SJCRH30 (cell line): Measurements from ENCODE around the gene AGPAT4. TPM values are rescaled to one million over a fixed set of nuclear protein-coding genes. Genes with fewer than 3 reads are reported as not detected.

Source experiments
- DNase-seq, 2 experiments: peaks; one replicate each; pipeline ENCODE4 v3.0.0-alpha.2; 2015 to 2020
- H3K27ac ChIP-seq: fragments of 250-450 bp; sonication (Bioruptor Pico); 2 replicates; pipeline ENCODE4 v1.5.1; 2020; ENCODE audit warnings: mild to moderate bottlenecking, moderate library complexity
- H3K27me3 ChIP-seq: fragments of 250-450 bp; sonication (Bioruptor Pico); 2 replicates; pipeline ENCODE4 v1.5.1; 2020; ENCODE audit warnings: mild to moderate bottlenecking, moderate library complexity
- H3K36me3 ChIP-seq: fragments of 250-450 bp; sonication (Bioruptor Pico); 2 replicates; pipeline ENCODE4 v1.5.1; 2020; ENCODE audit warnings: mild to moderate bottlenecking, moderate library complexity
- H3K4me1 ChIP-seq: fragments of 250-450 bp; sonication (Bioruptor Pico); 2 replicates; pipeline ENCODE4 v1.5.1; 2020; ENCODE audit warnings: mild to moderate bottlenecking, moderate library complexity
- H3K4me3 ChIP-seq: fragments of 250-450 bp; sonication (Bioruptor Pico); 2 replicates; pipeline ENCODE4 v1.5.1; 2020; ENCODE audit warnings: mild to moderate bottlenecking, moderate library complexity
- H3K9me3 ChIP-seq: fragments of 250-450 bp; sonication (Bioruptor Pico); replicated peaks from 2 replicates; pipeline ENCODE4 v1.5.1; 2020; ENCODE audit warnings: mild to moderate bottlenecking, moderate library complexity
- total RNA-seq: library from RNA; depleted of rRNA; stranded (reverse); fragments of >200 nt; shearing (Covaris generic); gene quantifications from 2 replicates; pipeline ENCODE4 v1.2.3, GENCODE V29; 2014

AGPAT4 gene
- total RNA-seq, 1 experiment from 2014 or later, result 16.7 TPM

- H3K36me3 ChIP-seq, result no peaks in the 10 kb centered on the region
Observed at GRCh38 chr6:161171207-161171606, 102.7 kb downstream of the AGPAT4 start.

GRCh38 chr6:161169696-161170095 is 104.2 kb downstream of the AGPAT4 start:
- H3K9me3 ChIP-seq, result peaks cover 11% of the 10 kb centered on the region; the same call in 1 of the 2 replicates

More at GRCh38 chr6:161171207-161171606, 102.7 kb downstream of the AGPAT4 start:
- no peak overlapping the region for H3K27ac ChIP-seq
- no peaks in the 10 kb centered on the region for H3K27me3 ChIP-seq
- no peak overlapping the region for H3K4me3 ChIP-seq
- H3K9me3 ChIP-seq, result peaks cover 11% of the 10 kb centered on the region; the same call in 1 of the 2 replicates
- H3K4me1 ChIP-seq, result peaks cover 17% of the 10 kb centered on the region
- no peak for DNase-seq

DNA sequence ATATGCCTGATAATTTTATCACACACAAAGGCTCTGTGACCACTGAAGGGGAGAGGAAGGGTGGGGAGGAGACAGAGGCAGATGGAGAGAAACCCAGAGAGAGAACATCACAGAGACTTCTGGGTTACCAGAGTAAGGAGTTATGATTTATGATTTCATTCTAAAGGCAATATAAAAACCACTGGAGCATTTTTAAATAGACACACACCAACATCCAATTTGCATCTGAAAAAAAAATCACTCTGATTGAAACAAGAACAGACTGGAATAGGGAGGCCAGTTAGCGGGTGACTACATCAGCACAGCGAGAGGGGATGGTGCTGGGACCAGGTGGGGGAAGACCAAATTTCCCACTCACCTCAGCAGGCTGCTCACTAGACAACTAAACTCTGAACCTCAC is 104.8 kb downstream of the AGPAT4 start:
- Histone ChIP-seq H3K27ac (no peak overlapping the region; the same call in 1 of the 2 replicates), H3K27me3 (no peaks in the 10 kb centered on the region), H3K4me1 (peaks cover 17% of the 10 kb centered on the region), H3K36me3 (no peaks in the 10 kb centered on the region), H3K4me3 (no peak overlapping the region), H3K9me3 (peaks cover 11% of the 10 kb centered on the region; the same call in 1 of the 2 replicates)
- DNase-seq, result no peak

More at GRCh38 chr6:161169696-161170095, 104.2 kb downstream of the AGPAT4 start:
- Histone ChIP-seq H3K36me3 (no peaks in the 10 kb centered on the region), H3K27me3 (no peaks in the 10 kb centered on the region), H3K27ac (no peak overlapping the region), H3K4me1 (peaks cover 17% of the 10 kb centered on the region), H3K4me3 (no peak overlapping the region)
- peak; percentile 81 to 86 for DNase-seq

DNA sequence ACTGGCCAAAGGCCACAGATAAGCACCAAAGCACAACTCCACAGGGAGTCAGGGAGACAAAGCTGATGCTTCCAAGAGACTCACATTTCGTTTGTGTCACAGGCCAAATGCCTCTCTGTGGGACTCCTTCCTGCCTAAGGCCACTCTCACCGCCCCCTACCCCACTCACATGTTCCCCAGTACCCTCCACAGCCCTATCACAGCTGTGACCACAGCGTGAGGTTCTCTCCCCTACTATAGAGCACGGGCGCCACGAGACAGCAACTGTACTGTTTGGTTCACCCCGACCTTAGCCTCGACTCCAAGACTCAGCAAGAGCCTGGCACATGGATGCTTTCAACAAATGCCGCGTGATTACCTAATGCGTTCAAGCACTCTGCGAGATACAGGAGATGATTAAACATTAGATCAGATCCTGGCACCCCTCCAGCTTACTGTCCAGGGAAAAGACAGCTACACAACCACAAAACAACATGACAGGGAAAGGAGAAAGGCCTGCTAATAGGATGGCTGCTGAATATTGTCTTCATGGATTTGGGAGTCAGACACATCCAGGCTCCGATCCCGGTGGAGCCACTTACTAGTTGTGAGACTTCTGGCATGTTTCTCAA is 105.5 kb downstream of the AGPAT4 start:
- Histone ChIP-seq H3K9me3 (peaks cover 7% of the 10 kb centered on the region; the same call in 1 of the 2 replicates), H3K27me3 (no peaks in the 10 kb centered on the region), H3K36me3 (no peaks in the 10 kb centered on the region), H3K4me3 (no peak overlapping the region), H3K4me1 (peaks cover 17% of the 10 kb centered on the region), H3K27ac (no peak overlapping the region; the same call in 1 of the 2 replicates)
- peak; percentile 78 to 84 for DNase-seq

GRCh38 chr6:161166677-161167076 is 107.2 kb downstream of the AGPAT4 start:
- no peaks in the 10 kb centered on the region for H3K36me3 ChIP-seq

DNA sequence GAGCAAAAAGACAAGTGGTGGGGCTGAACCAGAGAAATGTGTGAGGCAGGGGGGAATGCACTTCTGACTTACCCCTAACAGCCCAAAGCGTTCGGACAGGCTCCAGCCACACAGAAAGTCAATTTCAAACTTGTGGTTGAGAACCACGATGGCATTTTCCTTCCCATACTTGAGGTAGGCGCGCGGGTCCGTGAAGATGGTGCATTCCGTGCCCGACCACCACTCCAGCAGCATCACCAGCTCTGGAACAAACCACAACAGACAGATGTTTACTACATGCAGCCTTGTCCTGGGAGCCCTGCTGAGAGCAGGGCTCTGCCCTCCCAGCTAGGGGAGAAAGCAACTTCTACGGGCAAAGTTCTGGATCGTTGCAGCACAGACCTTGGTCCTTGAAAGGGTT is 107.7 kb downstream of the AGPAT4 start:
- DNase-seq, result no peak
- no peak overlapping the region for H3K27ac ChIP-seq
- no peaks in the 10 kb centered on the region for H3K36me3 ChIP-seq
- H3K4me3 ChIP-seq, result no peak overlapping the region
- no peaks in the 10 kb centered on the region for H3K27me3 ChIP-seq
- H3K4me1 ChIP-seq, result peaks cover 20% of the 10 kb centered on the region
- H3K9me3 ChIP-seq, result peaks cover 3% of the 10 kb centered on the region; the same call in 1 of the 2 replicates

More at GRCh38 chr6:161166677-161167076, 107.2 kb downstream of the AGPAT4 start:
- H3K4me3 ChIP-seq, result no peak overlapping the region
- H3K27me3 ChIP-seq, result no peaks in the 10 kb centered on the region
- peaks cover 20% of the 10 kb centered on the region for H3K4me1 ChIP-seq
- H3K9me3 ChIP-seq, result peaks cover 4% of the 10 kb centered on the region; the same call in 1 of the 2 replicates
- H3K27ac ChIP-seq, result no peak overlapping the region
- DNase-seq, result no peak

DNA sequence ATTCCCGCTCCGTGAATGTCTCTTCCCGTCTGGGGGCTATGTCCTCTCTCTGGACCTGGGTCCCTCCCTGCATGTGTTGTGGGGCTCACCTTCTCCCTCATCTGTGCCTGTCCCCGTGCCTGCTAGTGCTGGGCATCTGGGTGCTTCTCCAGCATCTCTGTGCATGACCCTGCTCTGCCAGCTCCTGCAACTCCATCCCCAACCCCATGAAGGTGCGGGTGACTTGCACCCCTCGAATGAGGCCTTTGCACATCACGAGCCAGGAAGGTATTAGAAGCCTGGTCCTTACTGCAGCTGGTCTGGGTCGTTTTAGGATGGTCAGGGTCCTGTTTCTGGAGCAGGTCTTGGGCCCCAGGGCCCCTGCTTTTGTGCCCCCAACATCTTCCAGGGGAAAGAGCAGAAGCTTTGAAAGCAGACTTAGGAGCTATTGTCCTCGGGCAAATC is 109.7 kb downstream of the AGPAT4 start:
- peaks cover 21% of the 10 kb centered on the region for H3K4me1 ChIP-seq
- no peak overlapping the region for H3K27ac ChIP-seq
- no peak overlapping the region for H3K4me3 ChIP-seq
- DNase-seq, result no peak
- H3K36me3 ChIP-seq, result no peaks in the 10 kb centered on the region
- no peaks in the 10 kb centered on the region for H3K9me3 ChIP-seq
- no peaks in the 10 kb centered on the region for H3K27me3 ChIP-seq

GRCh38 chr6:161163466-161164181 is 110.2 kb downstream of the AGPAT4 start:
- Histone ChIP-seq H3K9me3 (no peaks in the 10 kb centered on the region), H3K36me3 (no peaks in the 10 kb centered on the region), H3K27me3 (no peaks in the 10 kb centered on the region), H3K4me1 (peaks cover 18% of the 10 kb centered on the region), H3K27ac (no peak overlapping the region), H3K4me3 (no peak overlapping the region)
- DNase-seq, result no peak

GRCh38 chr6:161162722-161163121 is 111.1 kb downstream of the AGPAT4 start:
- DNase-seq, result no peak
- no peaks in the 10 kb centered on the region for H3K36me3 ChIP-seq
- H3K27me3 ChIP-seq, result no peaks in the 10 kb centered on the region
- no peaks in the 10 kb centered on the region for H3K9me3 ChIP-seq
- H3K27ac ChIP-seq, result no peak overlapping the region
- no peak overlapping the region for H3K4me3 ChIP-seq
- peaks cover 14% of the 10 kb centered on the region for H3K4me1 ChIP-seq

DNA sequence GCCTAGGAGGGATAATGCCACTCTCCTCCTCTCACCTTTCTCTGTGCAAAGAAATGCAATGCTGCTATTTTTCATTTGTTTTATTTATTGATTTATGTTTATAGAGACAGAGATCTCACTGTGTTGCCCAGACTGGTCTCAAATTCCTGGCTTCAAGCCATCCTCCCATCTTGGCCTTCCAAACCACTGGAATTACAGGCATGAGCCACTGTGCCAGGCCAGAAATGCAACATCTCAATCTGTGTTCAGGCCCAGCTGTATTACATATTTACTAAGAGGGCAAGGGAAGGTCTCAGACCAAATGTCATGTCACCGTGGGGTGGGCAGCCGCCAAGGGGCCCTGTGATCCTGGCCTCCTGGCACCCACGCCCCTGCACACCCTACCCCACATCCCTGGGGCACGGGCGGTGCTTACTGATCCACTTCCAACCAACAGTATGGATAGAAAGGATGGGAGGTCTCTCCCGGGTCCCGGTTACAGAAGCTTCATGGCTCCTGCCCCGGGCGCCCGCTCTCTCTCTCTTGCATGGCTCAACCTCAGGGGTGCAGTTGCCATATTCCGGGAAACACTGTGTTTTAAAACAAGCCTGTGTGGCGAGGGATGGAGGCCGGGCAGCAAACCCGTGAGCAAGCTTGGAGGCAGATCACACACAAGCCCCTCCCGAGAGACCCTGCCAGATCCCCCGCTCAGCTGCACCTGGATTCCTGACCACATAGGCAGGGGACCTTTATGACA is 111.8 kb downstream of the AGPAT4 start:
- H3K27ac ChIP-seq, result no peak overlapping the region
- no peak for DNase-seq

DNA sequence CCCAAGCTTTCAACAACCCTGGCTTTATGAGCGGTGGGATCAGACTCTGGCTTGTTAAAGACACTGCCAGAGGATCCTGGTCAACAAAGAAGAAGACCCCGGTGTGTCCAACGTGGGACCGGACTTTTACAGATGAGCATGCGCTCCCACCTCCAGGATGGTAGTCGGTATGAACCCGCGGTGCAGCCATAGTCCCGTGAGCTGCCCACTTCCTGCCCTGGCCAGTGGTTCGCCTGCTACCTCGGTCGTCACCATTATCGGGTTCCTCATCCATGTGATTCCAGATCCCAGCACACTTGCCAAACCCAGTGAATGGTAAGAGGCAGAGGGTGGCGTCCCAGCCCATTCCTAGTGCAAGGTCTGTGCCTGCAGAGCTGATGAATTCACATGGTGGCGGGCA is 112.7 kb downstream of the AGPAT4 start:
- Histone ChIP-seq H3K4me3 (no peak overlapping the region), H3K9me3 (no peaks in the 10 kb centered on the region), H3K27ac (peak overlapping the region; percentile 81)

More for the DNA sequence above, 111.8 kb downstream of the AGPAT4 start:
- H3K4me3 ChIP-seq, result no peak overlapping the region
- peaks cover 14% of the 10 kb centered on the region for H3K4me1 ChIP-seq
- no peaks in the 10 kb centered on the region for H3K9me3 ChIP-seq
- no peaks in the 10 kb centered on the region for H3K27me3 ChIP-seq
- no peaks in the 10 kb centered on the region for H3K36me3 ChIP-seq

GRCh38 chr6:161154796-161155335 is 119.0 kb downstream of the AGPAT4 start:
- H3K4me1 ChIP-seq, result no peaks in the 10 kb centered on the region
- H3K27ac ChIP-seq, result no peak overlapping the region
- no peaks in the 10 kb centered on the region for H3K27me3 ChIP-seq
- H3K36me3 ChIP-seq, result no peaks in the 10 kb centered on the region
- no peak overlapping the region for H3K4me3 ChIP-seq
- DNase-seq, result no peak
- H3K9me3 ChIP-seq, result no peaks in the 10 kb centered on the region

More for the DNA sequence above, 112.7 kb downstream of the AGPAT4 start:
- no peaks in the 10 kb centered on the region for H3K27me3 ChIP-seq
- no peak for DNase-seq
- no peaks in the 10 kb centered on the region for H3K36me3 ChIP-seq
- peaks cover 14% of the 10 kb centered on the region for H3K4me1 ChIP-seq

DNA sequence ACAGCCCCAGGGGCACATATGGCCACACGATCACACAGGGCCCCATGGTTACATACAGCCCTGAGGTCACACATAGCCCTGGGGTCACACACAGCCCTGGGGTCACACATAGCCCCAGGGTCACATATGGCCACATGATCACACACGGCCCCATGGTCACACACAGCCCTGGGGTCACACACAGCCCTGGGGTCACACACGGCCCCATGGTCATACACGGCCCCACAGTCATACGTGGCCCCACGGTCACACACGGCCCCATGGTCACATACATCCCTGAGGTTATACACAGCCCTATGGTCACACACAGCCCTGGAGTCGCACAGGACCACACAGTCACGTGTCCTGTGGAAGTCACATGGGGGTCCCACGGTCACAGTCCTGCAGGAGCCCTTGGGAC is 120.1 kb downstream of the AGPAT4 start:
- H3K4me1 ChIP-seq, result no peaks in the 10 kb centered on the region
- DNase-seq, result no peak

DNA sequence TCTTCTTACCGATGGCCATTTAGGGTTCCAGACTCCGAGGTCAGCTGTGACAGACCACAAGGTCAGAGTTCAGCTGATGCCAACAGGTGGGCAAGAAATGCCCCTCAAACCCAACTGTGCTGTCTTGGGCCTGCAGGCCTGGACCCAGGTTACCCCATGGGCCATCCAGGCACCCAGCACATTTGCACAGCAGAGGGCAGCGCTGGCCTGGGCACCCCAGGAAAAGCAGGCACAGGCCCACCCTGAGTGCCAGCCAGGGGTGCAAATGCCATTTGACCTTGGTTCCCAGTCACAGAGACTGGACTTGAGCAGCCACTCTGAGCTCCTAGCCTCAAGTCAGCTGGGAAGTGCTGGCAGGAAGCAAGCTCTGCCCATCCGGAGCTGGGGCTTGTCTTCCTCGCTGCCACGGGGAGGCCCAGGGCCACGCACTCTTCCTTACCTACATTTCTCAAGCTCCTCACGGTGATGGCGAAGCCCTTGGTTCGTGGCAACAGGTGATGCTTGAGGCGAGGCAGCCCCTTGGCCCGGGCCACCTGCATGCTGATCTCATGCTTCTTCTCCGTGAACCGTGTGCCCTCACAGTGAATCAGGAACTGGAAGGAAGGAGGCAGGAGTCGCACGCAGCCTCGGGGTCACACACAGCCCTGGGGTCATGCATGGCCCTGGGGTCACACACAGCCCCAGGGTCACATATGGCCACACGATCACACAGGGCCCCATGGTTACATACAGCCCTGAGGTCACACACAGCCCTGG is 120.8 kb downstream of the AGPAT4 start:
- Histone ChIP-seq H3K9me3 (no peaks in the 10 kb centered on the region), H3K4me3 (no peak overlapping the region), H3K36me3 (0 out of 2 replicates have a peak, but pooled peaks cover 2% of the 10 kb centered on the region), H3K27ac (no peak overlapping the region), H3K4me1 (no peaks in the 10 kb centered on the region), H3K27me3 (no peaks in the 10 kb centered on the region)
- no peak for DNase-seq

More for the DNA sequence above, 120.1 kb downstream of the AGPAT4 start:
- H3K27ac ChIP-seq, result no peak overlapping the region
- 0 out of 2 replicates have a peak, but pooled peaks cover 1% of the 10 kb centered on the region for H3K36me3 ChIP-seq
- H3K4me3 ChIP-seq, result no peak overlapping the region
- H3K9me3 ChIP-seq, result no peaks in the 10 kb centered on the region
- H3K27me3 ChIP-seq, result no peaks in the 10 kb centered on the region
